Measurements from ENCODE around the gene SLC6A7.

The SLC6A7 gene

DNA sequence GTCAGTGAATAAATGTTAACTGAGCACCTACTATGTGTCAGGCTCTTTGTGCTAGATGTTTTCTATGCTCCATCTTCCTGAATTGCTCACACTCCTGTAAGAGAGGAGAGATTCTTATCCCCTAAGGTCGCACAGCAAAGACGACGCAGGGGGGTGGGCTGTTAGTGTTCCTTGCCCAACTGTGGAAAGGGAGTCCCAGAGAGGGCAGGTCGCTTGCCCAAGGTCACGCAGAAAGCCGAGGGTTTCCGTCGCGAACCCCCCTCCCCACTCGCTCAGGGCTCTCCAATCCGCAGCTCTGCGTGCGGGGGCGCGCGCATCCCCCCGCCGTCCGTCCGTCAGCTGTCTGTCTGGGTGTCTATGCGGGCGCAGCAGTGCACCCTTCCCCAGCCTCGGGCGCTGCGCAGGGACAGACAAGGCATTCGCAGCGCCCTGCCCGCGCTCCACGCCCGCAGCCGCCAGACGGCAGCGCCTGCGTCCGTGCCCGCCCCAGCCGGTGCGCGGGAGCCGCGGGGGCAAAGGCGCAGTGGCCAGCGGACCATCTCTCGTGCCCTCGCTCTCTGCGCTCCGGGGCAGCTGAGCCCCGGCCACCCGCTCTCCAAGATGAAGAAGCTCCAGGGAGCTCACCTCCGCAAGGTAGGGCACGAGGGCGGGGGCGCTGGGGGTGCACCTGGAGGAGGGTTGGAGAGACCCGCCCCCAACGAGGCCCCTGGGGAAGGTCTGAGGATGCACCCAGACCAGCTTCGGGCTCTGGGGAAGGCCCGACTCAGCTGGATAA is at the start of gene SLC6A7:
TSS of gene SLC6A7 (plus strand) at position 335 of the 775 bp plus-strand sequence. CDS start at position 601, 266 bp downstream.
- DNase-seq, result no peak

DNA sequence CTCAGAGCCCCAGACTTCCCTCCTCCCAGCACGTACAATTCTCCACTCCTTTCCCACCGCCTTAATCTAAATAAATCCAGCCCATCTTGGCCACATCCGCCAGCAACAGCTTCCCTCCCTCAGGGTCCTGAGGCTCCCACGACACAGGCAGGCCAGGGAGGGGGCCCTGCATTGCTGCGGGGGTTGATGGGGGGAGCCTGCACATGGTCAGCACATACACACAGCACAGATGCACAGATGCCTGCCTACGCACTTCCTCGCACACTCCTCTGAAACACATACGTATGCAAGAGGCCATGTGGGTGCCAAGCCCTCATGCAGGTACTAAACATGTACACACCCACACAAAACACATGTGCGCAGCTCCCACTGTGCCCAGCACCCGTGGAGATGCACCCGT is 49.0 kb upstream of the SLC6A7 start:
- no peak for DNase-seq

- DNase-seq, result no peak
These were observed 48.2 kb upstream of the SLC6A7 start for GRCh38 chr5:150141544-150142184.

DNA sequence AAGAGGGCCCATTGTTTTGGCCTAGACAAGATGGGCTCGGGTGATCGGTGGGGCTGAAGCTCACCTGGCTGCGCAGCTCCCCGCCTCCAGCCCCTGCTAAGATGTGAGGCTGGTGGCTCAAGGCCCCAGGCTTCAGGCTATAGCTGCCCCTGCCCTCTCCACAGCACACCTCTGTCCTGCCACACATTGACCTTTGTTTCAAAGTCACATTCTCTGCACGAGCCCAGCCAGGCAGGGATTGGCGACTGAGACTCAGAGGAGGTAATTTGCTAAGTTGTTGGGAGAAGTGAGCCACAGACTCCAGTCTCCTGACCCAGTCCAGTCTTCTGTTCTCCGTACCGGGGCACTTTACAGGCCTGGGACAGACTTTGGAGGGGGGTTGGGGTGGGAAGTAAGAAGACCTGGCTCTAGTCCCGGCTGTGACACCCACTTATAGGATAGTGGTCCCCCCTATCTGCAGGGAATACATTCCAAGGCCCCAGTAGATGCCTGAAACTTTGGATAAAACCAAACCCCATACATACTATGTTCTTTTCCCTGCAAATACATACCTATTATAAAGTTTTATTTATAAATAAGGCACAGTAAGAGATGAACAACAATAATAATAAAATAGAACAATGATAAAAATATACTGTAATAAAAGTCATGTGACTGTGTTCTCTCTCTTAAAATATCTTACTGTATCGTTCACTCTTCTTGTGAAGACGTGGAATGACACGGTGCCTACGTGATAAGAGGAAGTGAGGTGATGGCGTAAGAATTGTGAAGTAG is 47.5 kb upstream of the SLC6A7 start:
- DNase-seq, result no peak

GRCh38 chr5:150142959-150143349 is 46.9 kb upstream of the SLC6A7 start:
- no peak for DNase-seq

DNA sequence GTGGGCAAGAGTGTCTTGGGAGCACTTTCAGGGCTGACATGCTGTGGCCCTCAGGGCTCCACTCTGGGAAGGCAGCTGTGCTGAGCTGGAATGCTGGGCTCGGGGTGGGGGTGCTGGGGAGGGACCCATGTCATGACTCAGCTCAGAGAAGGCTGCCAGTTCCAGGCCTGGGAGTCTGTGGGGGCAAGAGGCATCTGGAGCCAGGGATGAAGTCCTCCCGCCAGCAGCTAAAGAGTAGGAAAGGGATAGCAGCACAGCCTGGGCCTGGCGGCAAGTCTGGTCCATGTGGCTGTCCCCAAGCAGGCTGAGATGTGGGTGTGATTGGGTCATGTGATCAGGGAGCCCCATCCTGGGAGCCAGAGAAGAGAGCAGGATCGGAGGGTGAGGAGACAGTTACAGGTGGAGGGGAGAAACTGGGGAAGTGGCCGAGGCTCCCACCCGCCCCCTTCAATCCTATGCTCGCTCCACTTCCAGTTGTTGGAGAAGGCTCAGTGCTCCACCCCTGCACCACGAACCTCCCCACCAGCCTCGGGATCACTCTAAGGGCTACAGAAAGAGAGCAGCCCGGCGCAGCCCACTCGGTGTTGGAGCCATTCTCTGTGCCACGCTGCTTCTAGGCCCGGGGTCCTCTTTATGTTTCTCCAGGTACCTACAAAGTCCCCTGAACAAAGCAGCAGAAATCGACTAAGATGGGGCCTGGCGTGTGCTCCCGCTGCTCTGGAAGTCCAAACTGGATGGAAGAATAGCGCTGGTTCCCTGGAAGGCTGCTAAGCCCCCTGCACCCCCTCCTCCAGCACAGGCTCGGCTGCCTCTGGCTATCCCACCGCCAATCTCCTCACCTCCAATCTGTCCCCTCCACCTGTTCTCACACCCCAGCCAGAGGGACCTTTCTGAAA is 46.3 kb upstream of the SLC6A7 start:
- DNase-seq, result no peak

DNA sequence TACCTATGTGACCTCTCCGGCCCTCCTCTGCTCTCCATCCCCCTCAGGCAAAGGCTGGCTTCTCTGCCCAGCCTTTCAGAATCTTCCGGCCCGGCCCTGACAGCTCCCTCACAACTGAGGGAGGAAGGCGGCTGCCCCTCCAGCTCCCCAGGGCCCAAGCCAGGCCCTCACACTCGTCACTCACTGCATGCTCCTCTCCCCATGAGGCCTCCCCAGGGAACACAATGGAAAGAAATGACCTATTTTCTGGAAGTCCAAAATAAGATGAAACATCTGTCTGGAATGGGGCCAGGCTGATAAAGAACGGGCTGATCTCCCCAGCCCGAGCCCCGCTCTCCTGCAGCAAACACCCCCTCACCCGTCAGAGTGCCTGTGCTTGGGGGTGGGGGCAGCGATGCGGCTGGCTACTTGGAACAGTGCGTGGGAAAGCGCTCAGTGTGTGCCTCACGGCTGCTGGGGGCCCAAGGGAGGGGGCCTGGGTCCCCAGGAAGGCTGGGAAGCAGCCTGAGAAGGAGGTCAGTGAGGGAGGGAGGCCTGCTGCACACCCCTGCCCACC is 45.5 kb upstream of the SLC6A7 start:
- no peak for DNase-seq

DNA sequence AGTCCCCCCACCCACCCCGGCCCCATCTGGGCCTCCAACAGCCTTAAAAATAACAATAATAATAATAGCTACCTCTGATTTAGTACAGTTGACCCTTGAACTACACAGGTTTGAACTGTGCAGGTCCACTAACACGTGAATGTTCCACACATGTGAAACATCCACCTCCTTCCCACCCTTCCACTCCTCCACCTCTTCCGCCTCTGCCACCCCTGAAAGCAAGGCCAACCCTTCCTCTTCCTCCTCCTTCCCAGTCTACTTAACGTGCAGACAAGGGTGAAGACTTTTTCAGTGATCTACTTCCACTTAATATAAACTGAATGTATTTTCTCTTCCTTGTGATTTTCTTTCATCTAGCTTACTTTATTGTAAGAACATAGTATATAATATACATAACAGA is 45.0 kb upstream of the SLC6A7 start:
- DNase-seq, result no peak

- DNase-seq, result no peak
These were observed 43.6 kb upstream of the SLC6A7 start for GRCh38 chr5:150146235-150146634.

DNA sequence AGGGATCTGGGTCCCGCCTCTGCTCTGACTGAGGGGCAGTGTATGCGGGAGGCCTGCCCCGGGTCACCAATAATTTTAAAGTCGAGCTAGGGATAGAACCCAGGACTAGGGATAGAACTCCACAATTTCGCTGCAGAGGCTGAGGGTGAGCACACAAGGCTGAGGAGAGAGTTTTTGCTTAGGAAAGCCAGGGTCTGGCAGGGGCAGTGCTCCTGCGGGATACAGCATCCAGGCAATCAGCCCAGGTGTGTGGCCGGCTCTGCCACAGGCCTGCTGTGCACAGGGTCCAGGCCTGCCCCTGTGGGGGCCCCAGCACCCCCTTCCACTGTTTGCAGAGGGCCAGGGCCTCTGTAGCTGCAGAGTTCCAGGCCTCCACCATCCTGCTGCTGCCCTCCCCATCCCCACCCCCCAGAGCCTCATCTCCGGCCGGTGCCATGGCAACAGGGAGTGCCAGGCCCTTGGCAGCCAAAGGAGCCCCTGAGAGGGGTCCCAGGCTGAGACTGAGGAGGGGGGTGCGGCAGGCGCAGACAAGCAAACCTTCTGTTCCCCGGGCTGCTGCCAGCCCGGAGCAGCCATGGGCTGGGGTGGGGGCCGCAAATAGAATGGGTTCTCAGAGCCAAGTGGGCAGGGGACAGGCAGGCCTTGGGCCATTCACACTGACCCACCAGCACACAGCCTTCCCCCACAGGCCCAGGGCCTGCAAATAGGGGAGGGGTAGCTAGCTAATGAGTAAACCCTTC is 42.8 kb upstream of the SLC6A7 start:
- no peak for DNase-seq

DNA sequence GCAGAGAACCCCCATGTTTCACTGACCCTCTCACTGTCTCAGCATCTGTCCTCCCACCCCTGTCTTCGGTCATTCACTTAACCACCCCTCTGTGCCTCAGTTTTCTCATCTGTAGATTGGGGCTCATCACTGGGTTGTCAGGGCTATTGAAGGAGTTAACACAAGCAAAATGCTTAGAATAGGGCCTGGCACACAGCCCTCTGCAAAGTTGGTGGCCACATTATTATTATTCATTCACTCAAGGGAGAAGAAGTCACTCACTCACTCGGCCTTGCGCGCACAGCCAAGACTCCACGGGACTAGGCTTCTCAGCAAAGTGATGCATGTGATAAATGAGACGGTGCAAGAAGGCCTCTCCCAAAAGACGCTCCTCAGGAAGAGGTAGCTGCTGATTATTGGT is 42.2 kb upstream of the SLC6A7 start:
- DNase-seq, result no peak

- DNase-seq, result no peak
These were observed 41.5 kb upstream of the SLC6A7 start for GRCh38 chr5:150148117-150148927.

DNA sequence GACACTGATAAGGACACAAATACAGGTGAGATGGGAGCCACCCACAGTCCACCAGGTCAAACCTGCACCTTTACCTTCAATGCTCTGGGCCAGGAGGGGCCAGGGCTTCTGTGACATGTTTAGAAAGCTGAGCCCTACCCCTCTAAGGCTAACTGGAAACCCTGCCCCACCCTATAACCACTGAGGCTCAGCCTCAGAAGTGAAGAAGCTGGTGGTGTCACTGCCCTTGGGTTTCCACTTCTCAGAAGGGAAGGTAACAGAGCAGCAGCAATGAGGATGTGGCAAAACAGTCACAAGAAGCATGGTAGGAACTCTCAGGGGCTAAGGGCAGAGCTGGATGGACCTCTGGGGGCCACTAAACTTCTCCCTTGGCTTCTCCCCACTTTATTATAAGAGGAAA is 40.2 kb upstream of the SLC6A7 start:
- DNase-seq, result no peak

- DNase-seq, result no peak
These were observed 37.0 kb upstream of the SLC6A7 start for GRCh38 chr5:150152636-150153462.

DNA sequence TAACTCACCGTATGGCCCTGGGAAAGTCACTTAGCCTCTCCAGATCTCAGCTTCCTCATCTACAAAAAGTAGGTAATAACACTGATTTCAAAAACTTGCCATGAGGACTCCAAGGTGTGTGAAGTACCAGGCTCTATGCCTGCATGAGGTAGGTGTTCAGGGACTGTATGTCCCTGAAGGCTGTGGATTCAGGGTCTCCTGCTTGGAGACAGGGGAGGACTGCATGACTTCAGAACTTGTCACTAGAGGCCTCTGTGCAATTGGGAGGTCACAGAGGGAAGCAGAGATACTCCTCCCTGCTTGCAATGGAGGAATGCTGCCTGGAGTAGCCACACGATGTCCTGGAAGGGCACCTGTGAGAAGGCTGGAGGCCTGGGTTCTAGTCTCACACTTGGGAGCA is 36.4 kb upstream of the SLC6A7 start:
- no peak for DNase-seq

DNA sequence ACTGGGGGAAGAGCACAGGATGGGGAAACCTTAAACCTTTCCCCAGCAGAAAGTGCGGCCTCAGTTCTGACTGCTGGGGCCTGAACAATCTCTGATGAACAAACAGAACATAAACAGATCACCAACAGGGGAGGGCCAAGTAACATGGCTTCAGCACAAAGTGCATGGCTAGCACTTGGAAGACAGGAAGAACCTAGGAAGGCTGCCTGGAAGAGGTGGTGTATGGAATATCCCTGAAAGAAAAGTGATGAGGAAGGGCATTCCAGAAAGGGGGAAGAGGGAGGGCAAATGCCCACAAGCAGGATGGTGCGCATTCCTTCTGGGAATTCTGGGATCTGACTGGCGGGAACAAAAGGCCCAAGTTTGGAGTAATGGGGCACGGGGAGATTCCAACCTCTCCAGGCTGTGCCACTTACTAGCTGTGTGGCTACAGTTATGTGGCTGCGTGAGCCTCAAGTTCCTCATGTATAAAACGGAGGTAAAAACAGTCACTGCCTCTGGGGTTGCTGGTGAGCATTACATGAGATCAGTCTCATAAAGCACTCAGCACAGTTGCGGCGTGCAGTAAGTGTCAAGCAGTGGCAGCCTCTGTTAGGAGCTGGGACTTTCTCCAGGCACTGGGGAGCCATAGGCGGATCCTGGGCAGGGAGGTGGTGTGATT is 35.8 kb upstream of the SLC6A7 start:
- no peak for DNase-seq

DNA sequence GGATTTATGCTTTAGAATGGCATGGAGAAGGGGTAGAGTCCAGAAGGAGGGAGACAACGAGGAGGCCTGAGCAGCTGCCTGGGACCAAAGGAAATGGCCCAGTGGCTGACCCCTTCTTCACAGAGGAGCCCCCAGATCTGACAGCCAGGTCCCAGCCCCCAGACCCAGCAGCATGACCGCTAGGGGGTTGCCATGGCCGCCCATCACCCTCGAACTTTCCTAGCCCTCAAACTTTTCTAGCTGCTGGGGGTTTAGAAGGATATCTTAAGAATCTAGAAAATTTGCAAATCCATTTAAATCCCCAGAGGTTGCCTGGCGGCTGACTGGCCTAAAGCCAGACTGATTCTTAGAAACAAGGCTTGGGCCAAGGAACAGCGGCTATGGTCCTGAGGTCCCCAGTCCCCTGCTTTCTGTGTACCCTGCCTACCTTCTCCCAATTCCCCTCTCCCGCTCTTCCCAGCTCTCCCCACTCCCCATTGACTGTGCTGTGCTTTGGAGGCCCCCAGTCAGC is 35.2 kb upstream of the SLC6A7 start:
- no peak for DNase-seq

- DNase-seq, result no peak
These were observed 34.4 kb upstream of the SLC6A7 start, which contains the start of gene PDGFRB for GRCh38 chr5:150155258-150156026. PDGFRB (minus strand) TSS chr5:150155845; CDS start chr5:150137047, 18,798 bp downstream.

All from DMS79 (cell line).